OCI-LY1 (cell line): ENCODE data around the gene PLCB4.

ENCODE experiments used
- CTCF ChIP-seq: fragments of 200-600 bp; sonication (generic), shearing (Covaris generic); IDR thresholded peaks from 2 replicates; pipeline ENCODE4 v1.5.1; 2017; ENCODE audit warnings: mild to moderate bottlenecking, antibody characterized with exemption, low read length, moderate library complexity, mixed read lengths
- EZH2 ChIP-seq: fragments of 200-600 bp; sonication (generic), shearing (Covaris generic); IDR thresholded peaks from 2 replicates; pipeline ENCODE4 v1.8.0; 2017; ENCODE audit warnings: borderline replicate concordance, mixed run types, mild to moderate bottlenecking, antibody characterized with exemption, low read length, moderate library complexity, mixed read lengths

GRCh38 chr20:9119776-9120175 is 50.9 kb downstream of the PLCB4 start:
- TF ChIP-seq CTCF (no peak), EZH2 (no peak)
